Measurements from ENCODE around the gene LDLRAD4.

LDLRAD4 gene

DNA sequence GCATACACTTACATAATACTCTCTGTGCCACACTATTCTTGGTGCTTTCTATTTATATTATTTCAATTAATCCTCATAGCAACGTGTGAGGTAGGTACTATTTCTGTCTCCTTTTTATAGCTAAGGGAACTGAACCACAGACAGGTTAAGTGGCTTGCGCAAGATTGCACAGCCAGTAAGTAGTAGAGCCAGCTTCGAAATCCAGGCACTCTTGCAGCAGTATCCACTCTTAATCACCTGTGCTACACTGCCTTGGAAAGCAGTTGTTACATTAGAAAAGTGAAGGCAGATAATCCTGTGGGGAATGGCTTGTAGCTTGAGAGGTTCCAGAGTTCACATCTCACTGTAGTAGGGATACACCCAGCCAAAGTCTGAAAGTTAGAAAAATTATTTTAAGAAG lies 198.3 kb downstream of the LDLRAD4 start:
- no peak for DNase-seq

DNA sequence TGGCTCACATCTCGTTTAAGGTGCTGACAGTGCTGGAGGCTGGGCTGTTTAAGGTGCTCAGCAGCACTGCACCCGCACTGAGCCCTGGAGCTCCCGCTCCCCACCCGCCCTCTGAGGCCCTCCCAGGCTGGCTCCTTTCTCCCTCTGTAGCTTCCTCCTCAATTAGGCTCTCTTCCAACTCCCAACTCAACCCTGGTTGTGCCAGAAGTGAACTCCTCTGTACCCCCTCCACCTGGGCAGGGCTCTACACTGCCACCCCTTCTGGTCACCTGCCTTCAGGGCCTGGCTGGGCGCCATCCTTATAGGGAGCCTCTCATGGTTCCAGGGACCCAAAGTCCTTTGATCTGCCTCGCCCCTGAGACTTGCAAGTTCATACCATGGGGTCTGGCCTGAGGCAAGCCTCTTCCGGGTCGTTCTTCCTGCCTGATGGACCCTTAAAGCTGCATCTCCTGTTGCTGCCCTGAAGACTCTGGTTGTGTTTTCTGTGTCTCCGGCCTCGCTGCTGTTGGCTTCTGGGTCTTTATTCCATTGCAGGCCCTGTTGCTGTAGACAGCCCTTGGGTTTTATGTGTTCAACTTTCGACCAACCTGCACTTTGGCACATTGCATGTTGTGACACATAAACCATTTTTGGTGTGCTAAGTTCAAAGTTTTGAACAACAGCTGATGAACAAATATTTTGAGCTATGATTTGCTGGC lies 199.6 kb downstream of the LDLRAD4 start:
- no peak for DNase-seq

DNA sequence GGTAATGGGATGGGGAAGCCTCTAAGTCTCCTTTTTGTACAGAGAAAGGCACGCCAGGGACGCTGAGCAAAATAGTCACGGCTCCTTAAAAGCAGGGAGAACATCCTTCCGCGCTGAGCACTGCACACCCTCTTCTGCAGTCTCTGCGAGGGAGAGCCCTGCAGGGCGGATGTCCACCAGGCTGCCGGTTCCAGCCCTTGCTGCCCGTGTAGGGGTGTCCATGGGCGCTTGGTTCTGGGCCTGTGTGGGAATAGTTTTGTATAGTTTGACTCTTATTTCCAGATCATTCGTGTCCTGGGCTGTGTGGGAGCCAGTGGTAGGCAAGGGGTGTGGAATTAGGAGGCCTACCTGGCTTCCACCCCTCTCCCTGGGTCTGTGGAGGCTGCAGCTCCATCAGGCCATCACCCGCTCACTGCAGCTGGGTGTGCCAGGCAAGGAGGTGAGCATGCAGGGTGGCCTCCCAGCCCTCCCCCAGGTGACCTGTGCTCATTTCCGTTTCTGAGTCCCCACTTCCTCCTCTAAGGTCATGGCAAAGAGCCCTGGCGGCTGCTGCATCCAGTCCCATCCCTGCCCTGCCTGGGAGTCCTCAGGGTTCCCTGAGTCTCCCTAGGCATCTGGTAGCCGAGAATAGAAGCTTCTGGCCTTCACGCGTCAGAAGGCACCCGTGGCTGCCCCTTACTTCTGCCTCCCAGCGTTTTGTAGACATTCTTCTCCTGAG lies 202.6 kb downstream of the LDLRAD4 start:
- no peak for DNase-seq

DNA sequence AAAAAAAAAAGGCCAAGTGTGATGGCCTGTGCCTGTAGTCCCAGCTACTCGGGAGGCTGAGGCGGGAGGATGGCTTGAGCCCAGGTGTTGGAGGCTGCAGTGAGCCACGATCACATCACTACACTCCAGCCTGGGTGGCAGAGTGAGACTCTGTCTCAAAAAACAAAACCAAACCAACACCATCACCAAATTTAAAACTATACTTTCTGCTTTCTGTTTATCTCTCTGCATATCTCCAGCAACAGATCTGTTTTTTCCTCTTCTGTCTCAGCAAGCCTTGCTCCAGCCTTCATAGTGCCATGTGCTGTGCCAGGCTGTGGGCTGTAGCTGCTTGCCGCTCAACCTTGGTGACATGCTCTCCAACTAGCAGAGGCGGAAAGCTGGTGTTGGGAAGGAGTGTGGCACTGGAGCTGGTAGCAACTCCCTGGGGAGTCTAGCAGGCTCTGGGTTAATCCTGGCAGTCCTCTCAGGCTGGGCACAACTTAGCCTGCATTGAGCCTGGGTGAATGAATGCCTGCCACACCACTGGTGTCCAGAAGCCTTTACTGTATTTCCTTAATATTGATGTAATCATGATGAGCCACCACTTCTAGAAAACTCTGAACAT lies 204.1 kb downstream of the LDLRAD4 start:
- DNase-seq = no peak

DNA sequence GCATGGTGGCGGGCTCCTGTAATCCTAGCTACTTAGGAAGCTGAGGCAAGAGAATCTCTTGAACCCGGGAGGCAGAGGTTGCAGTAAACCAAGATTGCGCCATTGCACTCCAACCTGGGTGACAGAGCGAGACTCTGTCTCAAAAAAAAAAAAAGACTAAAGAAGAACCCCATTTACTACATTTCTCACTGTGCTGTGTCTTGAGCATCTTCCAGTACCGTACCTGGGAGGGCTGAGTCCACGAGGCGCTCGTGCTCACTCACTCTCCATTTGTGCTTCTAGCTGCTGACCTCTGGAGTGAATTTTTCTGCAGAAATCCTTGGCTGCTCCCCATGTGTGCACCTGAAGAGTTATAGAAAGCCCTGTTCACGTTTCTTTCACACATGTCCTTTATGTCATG lies 204.8 kb downstream of the LDLRAD4 start:
- DNase-seq = no peak

DNA sequence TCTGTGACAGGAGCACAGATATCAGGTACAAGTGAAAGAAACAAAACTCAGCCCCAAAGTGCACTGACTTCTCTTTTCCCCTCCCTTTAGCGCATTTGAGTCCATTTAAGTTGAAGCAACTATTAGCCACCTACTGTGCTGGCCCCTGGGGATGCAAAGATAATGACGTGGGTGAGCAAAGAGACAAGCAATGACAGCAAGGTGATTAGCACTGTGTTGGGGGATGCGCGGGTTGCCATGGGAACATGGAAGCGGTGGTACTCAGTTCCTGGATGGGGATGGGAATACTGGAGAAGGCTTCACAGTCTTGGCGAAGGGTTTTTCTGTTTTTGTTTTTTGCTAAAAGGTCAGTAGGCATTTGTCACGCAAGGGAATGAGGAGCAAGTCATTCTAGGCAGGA lies 205.8 kb downstream of the LDLRAD4 start:
- no peak for DNase-seq

DNA sequence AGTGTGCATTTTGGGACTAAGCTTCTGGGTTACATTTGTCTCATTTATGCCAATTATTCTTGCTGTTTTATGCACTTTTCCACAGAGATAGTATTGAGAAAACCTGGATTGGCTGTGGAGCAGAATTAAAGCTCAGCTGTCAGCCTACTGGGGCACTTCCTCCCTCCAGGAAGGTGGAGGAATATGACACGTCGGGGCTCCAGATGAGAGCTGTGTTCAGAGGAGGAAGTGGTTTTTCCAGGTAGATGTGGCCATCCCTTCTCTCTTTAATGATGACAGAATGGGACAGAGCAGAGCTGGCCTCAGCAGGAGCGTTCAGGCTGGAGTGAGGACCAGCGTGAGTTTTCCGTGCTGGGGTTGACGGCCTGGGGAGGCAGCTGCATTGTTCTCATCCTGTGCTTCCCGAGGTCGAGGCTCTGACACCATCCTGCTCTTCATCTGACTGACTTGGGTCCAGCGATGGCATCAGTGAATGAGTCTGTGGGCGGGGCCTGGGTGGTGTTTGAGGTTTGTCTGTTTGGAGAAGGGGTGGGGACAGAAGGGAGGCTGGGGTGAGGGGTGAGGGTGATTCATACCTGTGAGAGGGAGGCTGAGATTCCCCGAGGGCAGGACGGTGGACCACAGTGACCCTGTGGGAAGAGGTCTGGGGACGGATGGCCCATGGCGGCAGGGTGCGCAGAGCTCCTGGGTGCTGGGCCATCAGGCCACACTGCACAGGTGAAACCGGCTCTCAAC lies 207.0 kb downstream of the LDLRAD4 start:
- no peak for DNase-seq

DNA sequence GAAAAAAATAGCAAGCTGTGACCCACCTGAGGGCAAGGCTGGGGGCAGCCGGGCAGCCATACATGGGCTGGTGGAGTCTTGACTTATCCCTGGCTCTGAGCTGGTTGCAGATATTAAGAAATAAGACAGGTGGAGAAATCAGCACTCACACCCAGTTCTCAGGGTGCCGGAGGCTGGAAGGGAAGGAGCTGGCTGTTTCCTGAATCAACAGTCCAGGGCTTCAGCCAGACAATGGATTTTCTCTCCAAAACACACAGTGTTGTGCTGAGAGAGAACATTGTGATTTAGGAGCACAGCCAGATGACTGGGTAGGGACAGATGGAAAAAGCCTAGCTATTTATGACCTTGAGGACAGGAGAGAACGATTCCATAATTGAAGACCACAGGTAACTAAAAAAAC lies 208.8 kb downstream of the LDLRAD4 start:
- DNase-seq = no peak

DNA sequence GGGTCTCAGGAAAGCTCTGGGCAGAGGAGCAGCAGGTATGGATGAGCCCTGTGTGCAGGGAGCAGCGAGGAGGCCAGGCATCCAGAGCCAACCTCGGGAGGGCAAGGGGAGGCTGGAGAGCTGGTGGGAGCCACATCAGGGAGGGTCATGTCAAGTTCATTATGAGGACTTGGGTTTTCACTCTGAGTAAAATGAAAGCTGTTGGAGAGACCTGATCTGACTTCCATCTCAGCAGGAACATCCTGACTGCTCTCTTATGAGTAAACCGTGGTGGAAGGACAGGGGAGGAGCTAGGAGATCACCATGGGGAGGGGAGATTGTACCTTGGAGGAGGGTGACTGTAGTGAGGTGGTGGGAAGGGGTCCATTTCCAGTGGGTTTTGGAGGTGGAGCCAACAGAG lies 209.8 kb downstream of the LDLRAD4 start:
- DNase-seq = no peak

DNA sequence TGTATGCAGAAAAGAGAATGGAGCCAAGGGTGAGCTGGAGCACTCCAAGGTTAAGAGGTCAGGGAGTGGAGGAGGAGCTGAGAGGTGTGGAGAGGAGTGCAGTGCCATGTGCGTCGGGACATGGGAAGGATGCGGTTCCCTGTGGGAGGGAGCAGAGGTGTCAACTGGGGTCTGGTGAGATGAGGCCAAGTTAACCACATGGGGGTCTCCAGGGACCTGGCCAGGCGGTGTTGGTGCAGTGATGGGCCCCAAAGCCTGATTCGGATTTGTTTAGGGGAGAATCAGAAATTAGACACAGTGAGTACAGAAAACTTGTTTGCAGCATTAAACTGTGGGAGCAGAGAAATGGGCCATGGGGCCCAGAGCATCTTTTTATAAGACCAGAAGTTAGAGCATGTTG lies 210.5 kb downstream of the LDLRAD4 start:
- DNase-seq = no peak

DNA sequence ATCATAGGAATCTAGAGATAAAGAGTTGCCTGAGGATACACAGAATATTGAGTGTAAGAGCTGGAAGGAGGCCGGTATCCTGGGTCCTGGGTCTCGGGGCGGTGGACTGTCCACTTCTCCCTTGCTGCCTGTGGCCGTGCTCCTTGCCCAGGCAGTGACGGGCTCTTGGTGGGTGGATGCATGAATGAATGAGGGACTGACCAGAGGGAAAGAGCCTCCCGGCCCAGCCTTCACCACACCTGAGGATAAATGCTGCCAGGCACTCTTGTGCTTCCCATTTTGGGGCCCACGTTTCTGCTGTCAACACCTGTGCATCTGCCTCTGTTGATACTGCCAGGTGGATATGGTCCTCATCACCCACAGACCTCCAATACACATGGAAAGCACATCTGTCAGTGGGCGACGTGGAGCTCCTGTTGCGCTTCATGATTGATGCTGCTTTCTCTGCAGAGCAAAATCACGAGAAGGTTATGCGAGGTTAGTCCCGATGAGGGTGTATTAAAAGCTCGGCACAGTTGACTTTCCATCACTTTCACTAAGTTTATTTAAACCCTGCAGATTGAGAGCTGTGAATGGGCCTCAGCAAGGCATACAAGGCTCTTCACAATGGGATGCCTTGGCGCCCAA lies 211.4 kb downstream of the LDLRAD4 start:
- DNase-seq = no peak

DNA sequence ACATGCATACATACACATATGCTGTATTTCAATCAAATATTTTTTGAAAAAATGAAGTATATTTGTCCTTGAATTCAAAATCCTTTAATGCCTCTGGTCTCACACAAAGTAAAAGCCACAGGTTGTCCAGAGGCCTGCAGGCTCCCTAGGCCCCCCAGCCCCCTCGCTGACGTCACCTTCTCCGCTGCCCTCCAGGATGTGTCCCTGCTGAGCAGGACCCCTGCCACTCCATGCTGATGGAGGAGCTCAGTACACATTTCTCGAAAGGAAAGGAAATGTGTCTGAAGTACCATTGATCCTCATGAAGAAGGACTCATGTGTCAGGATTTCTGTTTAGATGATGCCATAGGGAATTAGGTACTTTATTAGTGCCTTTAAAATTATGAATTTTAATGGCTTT lies 212.1 kb downstream of the LDLRAD4 start:
- DNase-seq = no peak

DNA sequence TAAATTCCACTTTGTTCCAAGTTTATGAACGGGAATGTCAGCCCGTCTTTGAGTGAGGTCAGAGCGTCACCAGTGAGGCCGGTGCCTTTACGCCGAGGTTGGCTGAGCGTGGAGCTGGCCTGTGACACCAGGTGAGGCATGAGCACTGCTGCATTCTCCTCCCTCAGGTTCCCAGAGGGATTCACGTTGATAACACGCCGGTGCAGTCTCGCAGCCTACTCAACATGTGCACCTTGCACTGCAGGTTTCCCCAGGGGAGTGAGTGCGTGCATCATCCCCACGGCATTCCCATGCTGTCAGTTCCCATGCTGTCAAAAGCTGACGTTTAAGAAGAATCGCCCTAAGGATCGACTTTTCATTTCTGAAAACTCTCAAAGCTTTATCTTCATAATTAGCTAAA lies 213.3 kb downstream of the LDLRAD4 start:
- DNase-seq = no peak

DNA sequence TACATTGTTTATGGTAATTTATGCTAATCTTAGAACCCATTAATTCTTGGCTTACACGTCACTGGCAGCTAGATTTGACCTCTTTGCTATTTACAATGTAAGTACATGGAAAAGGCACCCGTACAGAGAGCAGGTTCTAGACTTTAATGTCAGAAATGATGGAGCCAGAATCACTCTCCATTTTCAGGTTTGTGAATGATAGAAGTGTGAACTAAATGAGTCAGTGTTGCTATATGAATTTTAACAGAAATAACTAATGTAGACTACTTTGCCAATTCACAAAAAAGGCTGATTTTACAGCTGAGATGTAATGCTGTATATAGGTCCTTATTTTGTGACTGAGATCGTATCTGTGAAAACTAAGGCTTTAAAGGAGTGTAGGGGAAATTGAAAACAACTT lies 214.6 kb downstream of the LDLRAD4 start:
- no peak for DNase-seq

DNA sequence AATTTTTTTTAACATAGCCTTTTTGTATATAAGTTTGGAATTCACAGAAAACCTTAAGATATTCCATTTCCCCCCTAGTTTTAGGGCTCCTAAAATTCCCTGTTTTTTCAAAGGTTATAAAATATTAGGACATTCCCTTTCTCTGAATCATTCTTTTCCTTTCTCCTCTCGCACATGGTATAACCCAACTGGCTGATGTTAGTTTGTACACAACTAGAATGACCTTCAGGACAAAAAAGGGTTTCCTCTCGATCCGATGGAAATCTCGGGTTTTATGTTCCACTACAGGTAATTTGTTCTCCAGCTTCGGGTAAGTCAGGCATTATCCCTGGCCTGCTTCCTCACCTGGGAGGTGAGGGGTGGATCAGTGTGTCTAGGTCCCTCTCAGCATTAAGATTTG lies 215.1 kb downstream of the LDLRAD4 start:
- DNase-seq = no peak

DNA sequence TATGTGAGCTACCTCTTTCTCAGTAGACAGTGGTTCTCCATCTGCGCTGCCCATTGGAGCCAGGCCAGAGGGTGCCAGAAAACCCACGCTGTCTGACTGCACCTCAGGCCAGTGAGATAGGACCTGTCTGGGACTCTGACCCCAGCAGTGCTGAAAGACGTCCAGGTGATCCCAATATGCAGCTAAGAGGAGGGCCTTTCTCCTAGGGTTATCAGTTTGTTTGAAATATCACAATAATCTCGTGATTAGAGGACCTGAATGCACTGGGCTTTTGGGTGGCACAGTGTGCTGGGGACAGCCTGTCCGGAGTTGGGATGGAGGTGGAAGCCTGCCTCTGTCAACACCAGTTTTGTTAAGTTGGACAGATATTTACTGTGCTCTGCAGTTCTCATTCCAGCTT lies 216.3 kb downstream of the LDLRAD4 start:
- no peak for DNase-seq

DNA sequence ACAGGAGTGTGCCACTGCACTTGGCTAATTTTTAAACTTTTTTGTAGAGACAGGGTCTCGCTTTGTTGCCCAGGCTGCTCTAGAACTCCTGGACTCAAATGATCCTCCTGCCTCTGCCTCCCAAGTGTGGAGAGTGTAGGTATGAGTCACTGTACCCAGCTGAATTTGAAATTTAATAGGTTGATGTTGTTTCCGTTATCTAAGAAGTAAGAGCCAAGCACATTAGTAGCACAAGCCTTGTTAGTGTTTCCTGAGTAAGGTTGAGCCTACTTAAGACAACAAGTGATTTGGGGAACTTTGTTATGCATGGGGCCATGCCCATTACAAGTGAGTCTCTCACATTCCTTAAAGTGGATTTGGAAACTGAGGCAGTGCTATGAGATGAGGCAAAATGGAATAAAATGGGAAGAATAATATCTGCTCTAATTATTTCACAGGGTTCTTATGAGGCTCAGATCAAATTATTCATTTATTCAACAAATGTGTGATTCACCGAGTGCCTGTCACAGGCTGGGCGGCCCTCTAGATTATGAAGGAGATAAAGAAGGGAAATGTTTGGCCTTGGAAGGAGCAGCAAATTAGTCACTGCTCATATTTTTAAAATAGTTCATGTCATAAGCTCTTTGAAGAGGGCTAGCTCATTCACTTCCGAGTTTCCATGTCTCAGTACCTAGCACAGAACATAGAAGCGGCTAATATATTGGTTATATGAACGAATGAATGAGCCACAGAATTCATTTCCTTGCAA lies 217.2 kb downstream of the LDLRAD4 start:
- DNase-seq = no peak

DNA sequence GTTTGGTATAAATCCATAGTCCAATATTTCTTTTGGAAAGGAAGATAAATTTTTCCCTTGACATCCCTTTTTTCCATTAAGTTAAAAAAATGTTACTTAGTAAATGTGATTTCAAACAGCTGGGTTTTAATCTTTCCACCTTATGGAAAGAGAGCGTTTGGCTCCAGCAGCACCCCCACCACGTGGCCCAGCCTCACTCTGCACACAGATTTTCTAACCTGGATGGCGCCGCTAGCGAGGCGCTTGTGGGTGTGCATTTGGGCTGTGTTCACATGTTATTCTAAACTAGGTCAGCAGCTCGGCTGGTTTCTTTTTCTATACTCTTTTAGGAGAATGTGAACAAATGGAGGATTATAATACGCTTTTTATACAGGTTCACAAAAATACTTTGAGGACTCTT lies 218.0 kb downstream of the LDLRAD4 start:
- DNase-seq = no peak

DNA sequence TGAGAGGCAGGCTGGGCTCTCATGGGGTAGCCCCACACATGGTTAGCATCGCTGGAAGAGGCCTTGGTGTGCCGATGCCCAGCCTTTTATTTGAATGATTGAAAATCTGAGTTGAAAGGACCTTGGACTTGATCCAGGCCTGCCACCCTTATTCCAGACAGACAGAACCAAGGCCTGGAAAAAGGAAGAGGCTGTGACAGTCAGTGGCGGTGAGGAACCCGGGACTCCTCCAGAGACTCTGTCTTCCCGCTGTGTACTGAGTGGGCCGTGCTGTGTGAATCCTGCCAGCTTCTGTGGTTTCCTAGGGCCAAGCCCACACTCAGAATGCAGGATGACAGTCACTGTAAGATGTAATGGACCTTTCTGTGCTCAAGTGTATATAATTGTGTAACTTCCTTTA lies 218.5 kb downstream of the LDLRAD4 start:
- DNase-seq = no peak

DNA sequence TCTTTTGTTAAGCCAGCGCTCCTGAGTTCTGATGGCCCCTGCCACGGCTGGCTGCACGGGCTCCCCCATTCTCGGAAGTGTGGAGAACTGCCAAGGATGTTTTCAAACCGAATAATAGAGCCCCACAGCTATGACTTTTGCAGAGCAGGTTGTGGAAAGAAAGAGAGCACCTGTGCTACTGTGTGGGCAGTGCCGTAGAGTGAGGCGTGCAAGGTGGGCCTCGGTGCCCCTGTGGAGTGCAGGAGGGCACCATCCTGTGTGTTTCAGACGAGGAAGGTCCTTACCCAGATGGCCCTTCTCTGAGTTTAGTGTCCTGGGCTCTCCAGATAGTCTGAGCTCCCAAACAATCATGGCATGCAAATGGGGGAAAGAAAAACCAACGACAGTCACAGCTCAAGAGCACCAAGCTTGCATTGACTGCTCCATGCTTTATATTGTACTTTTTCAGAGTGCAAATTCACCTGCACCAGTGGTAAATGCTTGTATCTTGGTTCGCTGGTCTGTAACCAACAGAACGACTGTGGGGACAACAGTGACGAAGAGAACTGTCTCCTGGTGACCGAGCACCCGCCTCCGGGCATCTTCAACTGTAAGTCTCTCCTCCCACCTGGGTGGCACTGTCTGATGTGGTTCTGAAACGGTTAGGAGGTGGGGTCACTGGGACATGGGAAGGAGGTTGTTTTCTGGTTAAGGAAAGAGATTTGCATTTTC lies 219.4 kb downstream of the LDLRAD4 start:
- DNase-seq = no peak

DNA sequence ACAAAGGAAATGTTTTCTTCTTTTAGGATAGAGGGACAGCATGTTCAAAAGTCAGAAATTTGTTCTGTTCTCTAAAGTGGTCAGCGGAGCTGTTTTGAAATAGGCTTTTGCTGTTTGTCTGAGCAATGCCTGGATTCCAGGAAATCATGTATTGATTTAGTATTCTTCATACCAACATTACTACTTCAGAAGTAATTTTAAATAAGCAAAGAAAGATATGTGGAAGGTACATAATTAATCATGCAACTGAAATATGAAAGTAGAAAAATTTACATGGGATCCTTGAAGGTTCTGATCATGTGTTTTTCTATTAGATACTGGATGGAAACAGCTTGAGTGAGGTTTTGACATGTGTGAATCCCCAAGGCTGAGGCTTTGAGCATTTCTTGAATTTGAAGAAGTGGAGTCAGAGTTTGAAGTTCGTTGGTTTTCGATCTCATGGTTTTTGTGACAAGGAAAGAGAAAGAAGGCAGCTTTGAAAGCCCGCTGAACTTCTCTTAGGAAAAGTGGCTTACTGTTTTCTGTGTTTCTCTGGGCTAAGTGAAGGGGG lies 220.0 kb downstream of the LDLRAD4 start:
- no peak for DNase-seq

DNA sequence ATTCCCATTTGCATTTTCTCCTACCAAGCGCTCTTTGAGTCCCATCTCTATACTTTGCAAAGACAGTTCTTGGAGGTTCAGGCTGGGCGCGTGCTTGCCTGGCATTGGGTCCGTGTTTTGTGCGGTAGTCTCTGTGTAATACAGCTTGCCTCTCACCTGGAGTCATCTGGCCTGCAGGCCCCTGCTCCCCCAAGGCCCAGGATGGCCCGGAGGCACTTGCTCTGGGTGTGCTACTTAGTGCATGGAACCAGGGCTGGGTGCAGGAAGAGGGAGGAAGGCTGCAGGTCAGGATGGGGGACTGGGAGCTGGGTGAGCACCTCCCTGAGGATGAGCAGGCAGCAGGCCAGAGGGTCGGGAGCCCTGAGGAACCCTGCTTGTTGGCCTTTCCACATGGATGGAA lies 220.9 kb downstream of the LDLRAD4 start:
- DNase-seq = no peak

Measured in cortex of kidney (tissue), 1 donor.